Ishikawa (cell line): ENCODE measurements around the gene RASGRP1.

Experiments used
- CEBPB ChIP-seq: IDR thresholded peaks from 2 replicates; pipeline ENCODE4 v1.6.1; 2012
- EP300 ChIP-seq: IDR thresholded peaks from 2 replicates; pipeline ENCODE4 v1.6.1; 2012; ENCODE audit warnings: borderline replicate concordance
- MAX ChIP-seq: IDR thresholded peaks from 2 replicates; pipeline ENCODE4 v1.6.1; 2012
- REST ChIP-seq: IDR thresholded peaks from 2 replicates; pipeline ENCODE4 v1.6.1; 2012; ENCODE audit warnings: low read depth, mild to moderate bottlenecking
- TAF1 ChIP-seq: IDR thresholded peaks from 2 replicates; pipeline ENCODE4 v1.6.1; 2012; ENCODE audit warnings: low read depth, mild to moderate bottlenecking
- TEAD4 ChIP-seq: IDR thresholded peaks from 2 replicates; pipeline ENCODE4 v1.6.1; 2012
- USF1 ChIP-seq: IDR thresholded peaks from 2 replicates; pipeline ENCODE4 v1.6.1; 2012
- YY1 ChIP-seq: IDR thresholded peaks from 2 replicates; pipeline ENCODE4 v1.6.1; 2012; ENCODE audit warnings: low read depth

GRCh38 chr15:38587214-38587613 is 22.6 kb upstream of the RASGRP1 start:
- TF ChIP-seq REST (no peak), TEAD4 (no peak), MAX (no peak), CEBPB (no peak), EP300 (no peak), YY1 (no peak), TAF1 (no peak), USF1 (no peak)
